Prostate gland (tissue), 2 donors: Measurements from ENCODE around the gene EPHB2. TPM values are rescaled to one million over a fixed set of nuclear protein-coding genes. Genes with fewer than 3 reads are reported as not detected.

Experiments
- DNase-seq: peaks from one replicate; pipeline ENCODE4 v3.0.0-alpha.2; 2019; ENCODE audit warnings: low spot score
- H3K27ac ChIP-seq, 2 donors: fragments of 200-600 bp; sonication (generic); 2 replicates each; pipeline ENCODE4 v1.5.1; 2017 to 2019
- H3K27me3 ChIP-seq: fragments of 200-600 bp; sonication (generic); replicated peaks from 2 replicates; pipeline ENCODE4 v1.5.1; 2019; ENCODE audit not compliant: insufficient read depth
- H3K36me3 ChIP-seq, 2 donors: fragments of 200-600 bp; sonication (generic); 1 replicate in 1 of 2; 2 replicates in 1 of 2; pipeline versions ENCODE4 v1.5.1 to v1.8.1; 2017 to 2019
- H3K4me1 ChIP-seq: fragments of 200-600 bp; sonication (generic); replicated peaks from 2 replicates; pipeline ENCODE4 v1.5.1; 2019
- H3K4me3 ChIP-seq, 2 donors: fragments of 200-600 bp; sonication (generic); 2 replicates each; pipeline ENCODE4 v1.5.1; 2017 to 2019
- H3K9me3 ChIP-seq: fragments of 200-600 bp; sonication (generic); 2 replicates; pipeline ENCODE4 v1.5.1; 2017
- CTCF ChIP-seq, 4 experiments: fragments of 200-600 bp in 2 of 4; fragments of 450-650 bp in 2 of 4; sonication (generic) in 2 of 4; IDR thresholded peaks; 1 replicate in 3 of 4; 2 replicates in 1 of 4; pipeline ENCODE4 v1.5.1; 2016 to 2019; ENCODE audit warnings: antibody characterized with exemption in 4 of 4, mild to moderate bottlenecking in 2 of 4, moderate library complexity in 2 of 4
- POLR2A ChIP-seq: fragments of 450-650 bp; IDR thresholded peaks from one replicate; pipeline ENCODE4 v1.6.1; 2016; ENCODE audit warnings: antibody characterized with exemption, mild to moderate bottlenecking
- POLR2AphosphoS5 ChIP-seq: sonication (generic); formaldehyde crosslinking; IDR thresholded peaks from one replicate; pipeline ENCODE4 v1.6.1; 2017; ENCODE audit warnings: antibody characterized with exemption
- WGBS: methylation state at CpG from one replicate; pipeline ENCODE4 v1.1.5; 2018; 5-methylcytosine and 5-hydroxymethylcytosine counted together
- intact Hi-C: fragments of 100-400 bp; cut with DNase I; formaldehyde crosslinking; loops from one replicate; pipeline ENCODE4 v1.14.2; 2022
- total RNA-seq, 2 donors: library from RNA; depleted of rRNA; stranded (reverse); fragments of >200 nt; gene quantifications; one replicate each; pipeline ENCODE4 v1.1.0, GENCODE V29; 2016

EPHB2 gene
- total RNA-seq, 2 donors from 2014 or later, result 6.4 to 7.4 TPM

GRCh38 chr1:22860883-22861385, 150.3 kb downstream of the EPHB2 start:
- Histone ChIP-seq H3K4me3 (no peak overlapping the region), H3K4me1 (no peaks in the 10 kb centered on the region), H3K9me3 (no peaks in the 10 kb centered on the region), H3K27ac (no peak overlapping the region), H3K36me3 (no peaks in the 10 kb centered on the region), H3K27me3 (no peaks in the 10 kb centered on the region)
- WGBS, result 92% methylated on average over 4 of the region's 4 CpGs
- intact Hi-C loops, result no loop called here
- TF ChIP-seq POLR2A, result no peak
- no peak for TF ChIP-seq POLR2AphosphoS5
- no peak for TF ChIP-seq CTCF (IDR thresholded peaks at IDR 0.05)
- no peak for DNase-seq

GRCh38 chr1:22861764-22862440, 151.3 kb downstream of the EPHB2 start:
- Histone ChIP-seq H3K36me3 (no peaks in the 10 kb centered on the region), H3K27ac (no peak overlapping the region), H3K9me3 (no peaks in the 10 kb centered on the region), H3K27me3 (no peaks in the 10 kb centered on the region), H3K4me3 (no peak overlapping the region), H3K4me1 (no peaks in the 10 kb centered on the region)
- no peak for DNase-seq
- 63% methylated on average over 4 of the region's 4 CpGs for WGBS
- TF ChIP-seq POLR2AphosphoS5, result no peak
- TF ChIP-seq CTCF (IDR thresholded peaks at IDR 0.05), result peak; percentile 53 to 87 (median 70)
- TF ChIP-seq POLR2A, result no peak
- intact Hi-C loops, result no loop called here

- Histone ChIP-seq H3K27me3 (no peaks in the 10 kb centered on the region), H3K9me3 (no peaks in the 10 kb centered on the region), H3K27ac (no peak overlapping the region), H3K36me3 (no peaks in the 10 kb centered on the region), H3K4me1 (no peaks in the 10 kb centered on the region), H3K4me3 (no peak overlapping the region)
- intact Hi-C loops, result no loop called here
- no peak for DNase-seq
- 91% methylated on average over 9 of the region's 9 CpGs for WGBS
- TF ChIP-seq POLR2AphosphoS5, result no peak
- TF ChIP-seq POLR2A, result no peak
- no peak for TF ChIP-seq CTCF (IDR thresholded peaks at IDR 0.05)
These were observed 152.1 kb downstream of the EPHB2 start for GRCh38 chr1:22862752-22863151.

- 94% methylated on average over 7 of the region's 7 CpGs for WGBS
- Histone ChIP-seq H3K27ac (no peak overlapping the region), H3K4me1 (no peaks in the 10 kb centered on the region), H3K27me3 (no peaks in the 10 kb centered on the region), H3K36me3 (no peaks in the 10 kb centered on the region), H3K4me3 (no peak overlapping the region), H3K9me3 (no peaks in the 10 kb centered on the region)
- no peak for DNase-seq
- no peak for TF ChIP-seq POLR2AphosphoS5
- TF ChIP-seq CTCF (IDR thresholded peaks at IDR 0.05), result no peak
- TF ChIP-seq POLR2A, result no peak
- intact Hi-C loops, result no loop called here
These were observed 153.1 kb downstream of the EPHB2 start for GRCh38 chr1:22863766-22864165.

- intact Hi-C loops, result no loop called here
- 94% methylated on average over 24 of the region's 24 CpGs for WGBS
- TF ChIP-seq POLR2AphosphoS5, result no peak
- no peak for TF ChIP-seq CTCF (IDR thresholded peaks at IDR 0.05)
- no peak for TF ChIP-seq POLR2A
These were observed 154.2 kb downstream of the EPHB2 start for GRCh38 chr1:22864886-22865285.

More at GRCh38 chr1:22864886-22865285, 154.2 kb downstream of the EPHB2 start:
- Histone ChIP-seq H3K27me3 (no peaks in the 10 kb centered on the region), H3K4me3 (no peak overlapping the region), H3K4me1 (no peaks in the 10 kb centered on the region), H3K27ac (no peak overlapping the region), H3K36me3 (no peaks in the 10 kb centered on the region), H3K9me3 (no peaks in the 10 kb centered on the region)
- no peak for DNase-seq
